Astrocyte (in vitro differentiated cells and primary cell): ENCODE results near the gene TMEM40.

Experiments used
- CTCF ChIP-seq: IDR thresholded peaks from 2 replicates; pipeline ENCODE4 v1.5.1; 2011; ENCODE audit warnings: low read depth, mild to moderate bottlenecking, inconsistent platforms, low read length, moderate library complexity; ENCODE audit not compliant: insufficient read depth
- EZH2 ChIP-seq: IDR thresholded peaks from 2 replicates; pipeline ENCODE4 v1.6.1; 2012; ENCODE audit warnings: mild to moderate bottlenecking, low read length, inconsistent platforms; ENCODE audit not compliant: insufficient read depth

GRCh38 chr3:12750223-12750622, 8.8 kb downstream of the TMEM40 start:
- TF ChIP-seq CTCF (no peak), EZH2 (no peak)
